Ishikawa (cell line): ENCODE measurements around the gene B4GALT1.

ENCODE experiments used
- CEBPB ChIP-seq: IDR thresholded peaks from 2 replicates; pipeline ENCODE4 v1.6.1; 2012
- CREB1 ChIP-seq: IDR thresholded peaks from 2 replicates; pipeline ENCODE4 v1.6.1; 2012; ENCODE audit warnings: low read depth
- EGR1 ChIP-seq: IDR thresholded peaks from 2 replicates; pipeline ENCODE4 v1.6.1; 2012
- EP300 ChIP-seq: IDR thresholded peaks from 2 replicates; pipeline ENCODE4 v1.6.1; 2012; ENCODE audit warnings: borderline replicate concordance
- MAX ChIP-seq: IDR thresholded peaks from 2 replicates; pipeline ENCODE4 v1.6.1; 2012
- NFIC ChIP-seq: IDR thresholded peaks from 2 replicates; pipeline ENCODE4 v1.6.1; 2012
- TAF1 ChIP-seq: IDR thresholded peaks from 2 replicates; pipeline ENCODE4 v1.6.1; 2012; ENCODE audit warnings: low read depth, mild to moderate bottlenecking
- TEAD4 ChIP-seq: IDR thresholded peaks from 2 replicates; pipeline ENCODE4 v1.6.1; 2012
- YY1 ChIP-seq: IDR thresholded peaks from 2 replicates; pipeline ENCODE4 v1.6.1; 2012; ENCODE audit warnings: low read depth
- TF ChIP-seq, protein P1 (sequence below): IDR thresholded peaks from 2 replicates; pipeline ENCODE4 v1.6.1; 2012; ENCODE audit warnings: low read depth, mild to moderate bottlenecking

DNA sequence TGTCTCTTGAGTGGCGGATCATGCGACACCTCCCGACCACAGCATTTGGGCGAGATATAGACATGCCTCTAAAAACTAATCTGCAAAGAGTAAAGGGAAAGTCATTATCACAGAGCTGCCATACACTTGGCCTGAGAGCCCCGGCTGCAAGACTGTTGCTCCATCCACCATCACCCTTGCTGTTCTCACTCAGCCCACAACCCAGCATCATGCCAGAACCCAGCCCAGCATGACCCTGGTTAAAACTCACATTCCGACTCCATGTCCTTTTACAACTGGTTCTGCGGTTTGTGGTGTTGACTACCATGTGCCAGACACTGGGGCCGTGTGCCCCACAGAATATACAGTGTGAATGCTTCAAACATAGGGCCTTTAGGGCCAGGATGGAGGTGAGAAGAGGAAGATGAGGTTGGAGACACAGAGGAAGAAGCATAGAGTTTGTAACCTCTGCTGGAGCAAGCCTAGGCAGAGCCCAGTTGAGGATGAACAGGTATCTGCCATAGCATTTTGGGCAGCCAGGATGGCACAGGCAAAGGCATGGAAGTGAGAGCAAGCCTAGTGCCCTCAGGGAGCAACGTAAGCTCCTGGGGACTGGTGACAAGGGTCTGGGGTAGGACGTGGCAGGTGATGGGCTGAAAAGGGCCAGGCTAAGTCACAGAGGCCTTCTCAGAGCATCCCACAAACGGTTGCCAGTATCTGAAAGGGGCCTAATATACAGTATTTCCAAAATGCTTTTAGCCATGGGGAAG lies 53.2 kb downstream of the B4GALT1 start:
- TF ChIP-seq MAX (no peak), CREB1 (no peak), CEBPB (no peak), TAF1 (no peak), TEAD4 (no peak), YY1 (no peak), EP300 (no peak), EGR1 (no peak), NFIC (no peak)
- TF ChIP-seq, protein P1, sequence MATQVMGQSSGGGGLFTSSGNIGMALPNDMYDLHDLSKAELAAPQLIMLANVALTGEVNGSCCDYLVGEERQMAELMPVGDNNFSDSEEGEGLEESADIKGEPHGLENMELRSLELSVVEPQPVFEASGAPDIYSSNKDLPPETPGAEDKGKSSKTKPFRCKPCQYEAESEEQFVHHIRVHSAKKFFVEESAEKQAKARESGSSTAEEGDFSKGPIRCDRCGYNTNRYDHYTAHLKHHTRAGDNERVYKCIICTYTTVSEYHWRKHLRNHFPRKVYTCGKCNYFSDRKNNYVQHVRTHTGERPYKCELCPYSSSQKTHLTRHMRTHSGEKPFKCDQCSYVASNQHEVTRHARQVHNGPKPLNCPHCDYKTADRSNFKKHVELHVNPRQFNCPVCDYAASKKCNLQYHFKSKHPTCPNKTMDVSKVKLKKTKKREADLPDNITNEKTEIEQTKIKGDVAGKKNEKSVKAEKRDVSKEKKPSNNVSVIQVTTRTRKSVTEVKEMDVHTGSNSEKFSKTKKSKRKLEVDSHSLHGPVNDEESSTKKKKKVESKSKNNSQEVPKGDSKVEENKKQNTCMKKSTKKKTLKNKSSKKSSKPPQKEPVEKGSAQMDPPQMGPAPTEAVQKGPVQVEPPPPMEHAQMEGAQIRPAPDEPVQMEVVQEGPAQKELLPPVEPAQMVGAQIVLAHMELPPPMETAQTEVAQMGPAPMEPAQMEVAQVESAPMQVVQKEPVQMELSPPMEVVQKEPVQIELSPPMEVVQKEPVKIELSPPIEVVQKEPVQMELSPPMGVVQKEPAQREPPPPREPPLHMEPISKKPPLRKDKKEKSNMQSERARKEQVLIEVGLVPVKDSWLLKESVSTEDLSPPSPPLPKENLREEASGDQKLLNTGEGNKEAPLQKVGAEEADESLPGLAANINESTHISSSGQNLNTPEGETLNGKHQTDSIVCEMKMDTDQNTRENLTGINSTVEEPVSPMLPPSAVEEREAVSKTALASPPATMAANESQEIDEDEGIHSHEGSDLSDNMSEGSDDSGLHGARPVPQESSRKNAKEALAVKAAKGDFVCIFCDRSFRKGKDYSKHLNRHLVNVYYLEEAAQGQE = no peak
